GM19193 (cell line): ENCODE measurements around the gene VPS37C.
"Not testable (repeated sequence)": the region's sequence is repeated elsewhere in the genome, so short reads cannot be mapped to it uniquely, and the experiment has no call there.

Experiments used
- POLR2A ChIP-seq: IDR thresholded peaks from 4 replicates; pipeline ENCODE4 v1.6.1; 2011; ENCODE audit not compliant: insufficient read depth, insufficient read length; ENCODE audit errors: extremely low read depth

The VPS37C gene

GRCh38 chr11:61161190-61162091 lies at the start of gene VPS37C:
Gene VPS37C, minus strand, starts transcription at chr11:61161426. Its CDS starts 22,597 bp downstream, at chr11:61138829.
- TF ChIP-seq POLR2A: peak; percentile 90

GRCh38 chr11:61202950-61203746 lies 41.9 kb upstream of the VPS37C start, which contains the start of gene PGA3:
Gene PGA3, plus strand, starts transcription at chr11:61203515. Its CDS starts 50 bp downstream, at chr11:61203565.
- TF ChIP-seq POLR2A: not testable (repeated sequence)

GRCh38 chr11:61201476-61201875 lies 40.2 kb upstream of the VPS37C start:
- no peak for TF ChIP-seq POLR2A

DNA sequence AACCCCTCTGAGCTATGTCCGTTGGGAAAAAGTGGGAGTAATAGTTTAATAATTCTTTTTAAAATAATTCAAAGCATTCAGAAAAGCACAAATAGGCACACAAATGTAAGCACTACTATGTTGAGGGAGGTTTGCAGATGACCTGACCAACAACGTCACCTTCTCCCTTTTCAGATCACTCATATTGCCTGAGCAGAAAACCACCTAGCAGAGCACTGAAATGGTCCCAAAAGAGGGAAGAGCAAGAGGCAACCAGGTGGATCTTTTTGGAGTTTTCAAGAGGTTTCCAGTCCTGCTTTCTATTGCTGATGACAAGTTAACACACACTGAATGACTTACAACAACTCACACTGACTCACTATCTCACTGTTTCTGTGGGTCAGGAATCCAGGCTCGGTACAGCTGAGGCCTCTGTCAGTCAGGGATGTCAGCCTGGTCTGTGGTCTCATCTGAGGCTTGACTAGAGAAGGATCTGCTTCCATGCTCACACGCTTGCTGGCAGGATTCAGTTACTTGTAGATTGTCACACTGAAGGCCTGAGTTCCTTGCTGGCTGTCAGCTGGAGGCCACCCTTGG lies 37.8 kb upstream of the VPS37C start:
- no peak for TF ChIP-seq POLR2A

GRCh38 chr11:61198361-61198760 lies 37.1 kb upstream of the VPS37C start:
- TF ChIP-seq POLR2A: no peak

DNA sequence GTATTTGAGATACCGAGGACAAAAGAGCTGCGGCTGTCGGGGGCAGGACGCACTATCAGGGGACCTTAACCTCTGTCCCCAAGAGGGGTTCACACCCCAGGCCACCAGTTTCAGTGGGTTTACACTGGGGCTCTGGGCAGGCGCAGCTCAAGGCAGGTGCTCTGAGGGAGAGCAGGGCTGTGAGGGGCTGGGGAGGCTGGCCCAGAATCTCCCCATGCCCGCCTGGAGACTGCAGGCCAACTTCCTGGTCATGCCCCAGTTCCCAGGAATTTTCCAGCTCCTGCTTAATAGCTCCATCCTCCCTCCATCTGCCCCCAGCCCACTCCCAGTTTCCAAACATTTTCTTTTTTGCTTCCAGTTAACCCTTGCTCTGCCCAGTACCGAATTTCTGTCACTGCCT lies 34.5 kb upstream of the VPS37C start:
- TF ChIP-seq POLR2A: no peak

DNA sequence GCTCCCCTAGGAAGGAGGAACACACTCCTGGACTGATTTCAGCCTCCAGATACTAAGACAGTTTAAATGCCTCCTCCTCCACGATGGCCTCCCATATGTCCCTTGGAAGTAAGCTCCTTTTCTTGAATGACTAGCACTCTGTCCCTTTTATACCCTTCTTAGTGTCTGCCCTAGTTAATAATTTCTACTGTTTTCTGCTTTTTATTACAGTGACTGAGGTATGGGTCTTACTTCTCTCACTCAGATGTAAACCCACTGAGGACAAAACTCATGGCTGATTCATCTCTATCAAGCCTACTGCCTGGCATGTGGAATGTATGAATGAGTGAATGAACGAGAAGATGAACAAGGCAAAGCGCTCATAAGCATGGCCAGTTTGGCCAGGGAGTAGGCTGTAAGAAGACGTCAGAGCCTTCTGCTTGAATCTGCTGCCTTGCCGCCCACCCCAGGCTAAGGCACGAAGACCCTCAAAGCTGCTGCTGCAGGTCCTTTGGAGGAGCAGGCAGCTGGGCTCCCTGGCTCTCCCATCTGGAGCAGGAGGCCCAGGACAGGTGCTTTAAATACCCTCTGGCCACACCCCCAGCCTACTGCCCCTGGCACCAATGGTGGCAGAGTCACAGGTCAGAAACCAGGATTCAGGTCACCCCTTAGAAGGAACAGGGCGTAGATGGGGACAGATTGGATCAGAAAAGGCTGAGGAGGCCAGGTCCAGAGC lies 33.9 kb upstream of the VPS37C start:
- TF ChIP-seq POLR2A: no peak

DNA sequence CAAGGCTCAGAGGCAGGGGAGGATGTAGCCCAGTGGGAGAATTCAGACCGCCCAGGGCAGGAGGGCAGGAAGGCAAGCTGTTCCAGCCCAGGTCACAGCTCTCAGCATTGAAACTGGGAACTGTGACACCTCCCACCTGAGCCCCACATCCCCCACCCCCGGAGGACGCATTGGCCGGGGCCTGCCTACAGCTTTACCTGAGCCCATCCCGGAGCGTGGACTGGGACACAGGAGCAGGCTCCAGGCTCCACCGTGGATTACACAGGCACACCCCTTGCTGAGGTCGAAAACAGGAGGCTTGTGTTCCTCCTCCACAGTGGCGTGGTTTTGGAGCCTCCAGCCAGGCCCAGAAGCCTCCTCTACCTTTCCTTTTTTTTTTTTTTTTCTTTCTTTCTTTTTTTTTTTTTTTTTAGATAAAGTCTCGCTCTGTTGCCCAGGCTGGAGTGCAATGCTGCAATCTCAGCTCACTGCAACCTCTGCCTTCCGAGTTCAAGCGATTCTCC lies 33.0 kb upstream of the VPS37C start:
- TF ChIP-seq POLR2A: no peak

DNA sequence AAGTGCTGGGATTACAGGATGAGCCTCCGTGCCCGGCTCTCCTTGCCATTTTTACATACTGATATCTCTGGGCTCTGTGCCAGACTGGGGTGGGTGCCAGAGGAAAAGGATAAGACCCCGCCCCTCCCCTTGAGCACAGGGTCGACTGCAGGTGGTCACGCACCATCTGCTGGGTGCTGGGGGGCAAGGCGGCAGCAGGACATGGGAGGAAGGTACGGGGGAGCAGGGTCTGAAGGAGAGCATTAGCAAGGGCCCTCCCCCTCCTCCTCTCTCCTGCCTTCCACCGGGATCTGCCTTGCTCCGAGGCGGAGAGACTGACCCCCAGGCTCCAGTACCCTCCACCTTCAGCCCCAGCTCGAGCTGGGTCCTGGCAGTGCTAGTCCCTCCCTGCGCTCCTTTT lies 32.4 kb upstream of the VPS37C start:
- TF ChIP-seq POLR2A: no peak

DNA sequence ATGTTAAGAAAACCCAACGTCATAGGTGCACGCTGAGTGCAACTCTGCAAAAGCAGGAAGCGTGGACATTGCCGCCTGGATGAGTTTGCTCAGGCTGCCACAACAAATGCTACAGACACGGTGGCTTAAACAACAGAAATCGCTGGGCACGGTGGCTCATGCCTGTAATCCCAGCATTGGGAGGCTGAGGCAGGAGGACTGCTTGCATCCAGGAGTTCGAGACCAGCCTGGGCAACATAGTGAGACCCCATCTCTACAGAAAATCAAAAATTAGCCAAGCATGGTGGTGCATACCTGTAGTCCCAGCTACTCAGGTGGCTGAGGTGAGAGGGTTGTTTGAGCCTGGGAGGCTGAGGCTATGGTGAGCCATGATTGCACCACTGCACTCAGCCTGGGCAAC lies 28.7 kb upstream of the VPS37C start:
- no peak for TF ChIP-seq POLR2A

DNA sequence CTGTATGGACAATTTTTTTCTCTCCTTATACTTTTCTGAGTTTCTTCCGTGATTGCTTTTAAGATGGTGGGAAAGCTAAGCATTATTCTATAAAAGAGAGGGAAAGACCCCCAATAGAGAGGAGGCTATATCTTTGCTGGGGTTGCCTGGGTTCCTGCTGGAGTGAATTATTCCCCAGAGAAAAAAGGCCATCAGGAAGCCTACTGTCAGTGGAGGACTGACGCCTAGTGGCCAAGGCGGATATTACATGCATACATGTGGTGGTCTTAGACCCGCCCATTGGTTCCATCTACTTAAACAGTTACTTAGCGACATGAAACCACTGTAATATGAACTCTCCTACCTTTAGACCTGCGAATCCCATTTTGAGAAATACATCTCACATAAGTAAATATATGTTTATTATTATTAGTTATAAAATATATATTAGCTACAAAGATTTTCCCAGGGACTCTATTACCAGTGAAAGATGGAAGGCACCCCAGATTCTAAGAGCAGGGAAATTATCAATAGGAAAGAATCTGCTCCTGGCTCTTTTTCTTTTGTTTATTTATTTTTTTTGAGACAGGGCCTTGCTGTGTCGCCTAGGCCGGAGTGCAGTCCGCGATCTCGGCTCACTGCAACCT lies 26.4 kb upstream of the VPS37C start:
- TF ChIP-seq POLR2A: no peak

DNA sequence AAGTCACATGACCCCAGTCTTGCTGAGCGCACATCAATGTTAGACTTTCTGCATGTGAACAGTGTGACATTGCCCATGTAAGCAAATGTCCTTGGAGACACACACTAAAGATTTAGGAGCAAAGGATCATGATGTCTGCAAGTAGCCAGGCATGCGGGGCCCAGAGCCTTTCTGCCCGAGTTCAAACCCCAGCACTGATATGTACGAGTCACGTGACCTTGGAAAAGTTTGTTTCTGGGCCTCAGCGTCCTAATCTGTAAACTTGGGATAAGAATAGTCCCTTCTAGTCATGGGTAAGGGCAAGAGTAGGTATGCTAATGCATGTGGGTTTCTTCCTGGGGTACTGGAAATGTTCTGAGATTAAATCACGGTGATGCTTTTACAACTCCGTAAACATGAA lies 25.3 kb upstream of the VPS37C start:
- TF ChIP-seq POLR2A: no peak

DNA sequence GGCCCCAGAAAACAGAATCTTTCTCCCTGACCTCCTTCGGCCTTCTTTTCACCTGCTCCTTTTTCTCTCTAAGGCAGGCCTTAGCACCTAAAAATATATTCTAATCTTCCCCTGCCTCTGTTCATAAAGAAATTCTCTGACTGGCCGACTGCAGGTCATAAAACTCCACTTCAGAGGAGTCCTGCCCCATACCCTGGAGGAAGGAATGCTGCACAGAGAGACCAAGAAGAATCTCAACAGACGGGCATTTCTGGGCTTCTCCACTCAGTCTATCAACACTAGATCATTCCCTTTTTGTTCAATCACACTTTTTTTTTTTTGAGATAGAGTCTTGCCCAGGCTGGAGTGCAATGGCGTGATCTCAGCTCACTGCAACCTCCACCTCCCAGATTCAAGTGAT lies 22.4 kb upstream of the VPS37C start:
- TF ChIP-seq POLR2A: no peak

DNA sequence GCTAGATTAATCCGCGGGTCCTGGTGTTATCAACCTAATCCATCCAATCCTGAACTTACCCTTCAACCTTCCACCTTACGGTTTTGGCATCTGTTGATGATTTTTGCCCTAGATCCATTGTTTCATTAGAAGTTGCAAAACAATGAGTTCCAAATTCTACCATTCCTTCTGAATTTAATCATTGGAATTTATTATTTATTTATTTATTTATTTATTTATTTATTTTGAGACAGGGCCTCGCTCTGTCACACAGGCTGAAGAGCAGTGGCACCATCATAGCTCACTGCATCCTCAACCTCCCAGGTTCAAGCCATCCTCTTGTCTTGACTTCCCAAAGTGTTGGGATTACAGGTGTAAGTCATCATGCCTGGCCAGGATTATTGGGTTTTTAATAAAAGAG lies 20.3 kb upstream of the VPS37C start:
- TF ChIP-seq POLR2A: no peak

GRCh38 chr11:61176446-61176845 lies 15.2 kb upstream of the VPS37C start:
- no peak for TF ChIP-seq POLR2A

- no peak for TF ChIP-seq POLR2A
Measured at GRCh38 chr11:61174949-61175348, 13.7 kb upstream of the VPS37C start.
